Endothelial cell of hepatic sinusoid (primary cell): ENCODE results near the gene SDF4.
"Not testable (repeated sequence)": the region's sequence is repeated elsewhere in the genome, so short reads cannot be mapped to it uniquely, and the experiment has no call there.

Experiments used
- in situ Hi-C: cut with HindIII; loops from 2 replicates; pipeline ENCODE4 v1.10.0; 2017; ENCODE audit warnings: low sequenced_read_pairs

SDF4 gene

GRCh38 chr1:1181938-1182410 is 49.8 kb downstream of the SDF4 start:
- in situ Hi-C loops, result no loop called here

- in situ Hi-C loops, result no loop called here
Observed at GRCh38 chr1:1181129-1181937, 50.5 kb downstream of the SDF4 start.

- in situ Hi-C loops, result no loop called here
Observed at GRCh38 chr1:1179983-1180861, 51.6 kb downstream of the SDF4 start.

- in situ Hi-C loops, result no loop called here
Observed at GRCh38 chr1:1179346-1179982, 52.3 kb downstream of the SDF4 start.

- in situ Hi-C loops, result no loop called here
Observed at GRCh38 chr1:1178794-1179331, 52.9 kb downstream of the SDF4 start.

GRCh38 chr1:1177452-1178206 is 54.2 kb downstream of the SDF4 start:
- in situ Hi-C loops, result no loop called here

GRCh38 chr1:1176931-1177330 is 54.9 kb downstream of the SDF4 start:
- in situ Hi-C loops, result no loop called here

- in situ Hi-C loops, result not testable (repeated sequence)
Observed at GRCh38 chr1:1176063-1176761, 55.6 kb downstream of the SDF4 start.

GRCh38 chr1:1175221-1176062 is 56.4 kb downstream of the SDF4 start:
- in situ Hi-C loops, result no loop called here

- in situ Hi-C loops, result loop anchor here (5.0 kb wide), 1 partner anchor 47 kb away; no protein-coding TSS in a partner anchor
Observed at GRCh38 chr1:1173793-1174415, 57.9 kb downstream of the SDF4 start, which contains the start of gene TTLL10. Gene TTLL10 (plus strand): TSS chr1:1173880. CDS start chr1:1179216, 5,336 bp downstream.

GRCh38 chr1:1173061-1173792 is 58.6 kb downstream of the SDF4 start:
- in situ Hi-C loops, result loop anchor here (5.0 kb wide), 1 partner anchor 46 kb away; no protein-coding TSS in a partner anchor

- in situ Hi-C loops, result loop anchor here (5.0 kb wide), 1 partner anchor 44 kb away; no protein-coding TSS in a partner anchor
Observed at GRCh38 chr1:1171546-1172340, 60.1 kb downstream of the SDF4 start.

- in situ Hi-C loops, result loop anchor here (5.0 kb wide), 1 partner anchor 44 kb away; no protein-coding TSS in a partner anchor
Observed at GRCh38 chr1:1171161-1171545, 60.6 kb downstream of the SDF4 start.

- in situ Hi-C loops, result loop anchor here (5.0 kb wide), 1 partner anchor 43 kb away; no protein-coding TSS in a partner anchor
Observed at GRCh38 chr1:1170215-1171091, 61.3 kb downstream of the SDF4 start.
